HG03442 (cell line): ENCODE measurements around the gene SASH3.

Experiments
- ATAC-seq: cut with Tn5 transposase; IDR thresholded peaks from one replicate; pipeline ENCODE4 v1.9.1; 2021; ENCODE audit warnings: mild to moderate bottlenecking, moderate library complexity; ENCODE audit not compliant: unreplicated experiment

Gene SASH3

GRCh38 chrX:129804806-129805205 lies 25.1 kb downstream of the SASH3 start:
- ATAC-seq = no peak

- no peak for ATAC-seq
Observed at GRCh38 chrX:129808158-129808828, 28.5 kb downstream of the SASH3 start.

- no peak for ATAC-seq
Observed at GRCh38 chrX:129808829-129809796, 29.4 kb downstream of the SASH3 start.

GRCh38 chrX:129813662-129814368 lies 34.1 kb downstream of the SASH3 start:
- no peak for ATAC-seq

- no peak for ATAC-seq
Observed at GRCh38 chrX:129818123-129818522, 38.4 kb downstream of the SASH3 start.

GRCh38 chrX:129823115-129823514 lies 43.4 kb downstream of the SASH3 start:
- ATAC-seq = peak; percentile 58

GRCh38 chrX:129823522-129823921 lies 43.8 kb downstream of the SASH3 start:
- no peak for ATAC-seq

GRCh38 chrX:129824620-129825019 lies 44.9 kb downstream of the SASH3 start:
- ATAC-seq = no peak

GRCh38 chrX:129825746-129826505 lies 46.2 kb downstream of the SASH3 start:
- no peak for ATAC-seq

- no peak for ATAC-seq
Observed at GRCh38 chrX:129830494-129830893, 50.7 kb downstream of the SASH3 start.

GRCh38 chrX:129831091-129831885 lies 51.5 kb downstream of the SASH3 start:
- no peak for ATAC-seq

- ATAC-seq = no peak
Observed at GRCh38 chrX:129833153-129833990, 53.6 kb downstream of the SASH3 start.

- no peak for ATAC-seq
Observed at GRCh38 chrX:129836827-129837226, 57.1 kb downstream of the SASH3 start.

GRCh38 chrX:129840344-129840743 lies 60.6 kb downstream of the SASH3 start:
- no peak for ATAC-seq

GRCh38 chrX:129842510-129843208 lies 62.9 kb downstream of the SASH3 start:
- ATAC-seq = no peak

- ATAC-seq = no peak
Observed at GRCh38 chrX:129843209-129843458, 63.4 kb downstream of the SASH3 start.

- ATAC-seq = peak; percentile 99
Observed at GRCh38 chrX:129843459-129844306, 63.9 kb downstream of the SASH3 start, which contains the start of gene ZDHHC9. TSS of gene ZDHHC9 (minus strand) at chrX:129843886. CDS start at chrX:129841945, 1,941 bp downstream.
